RWPE1 (cell line): ENCODE data around the gene PTPRU.

Experiments
- CTCF ChIA-PET: fragments of 350-600 bp; sonication (Branson Sonifier 250); formaldehyde crosslinking; extraction: SDS; loops from one replicate; lab custom pipeline; 2021; lab: Yijun Ruan, JAX
- POLR2A ChIA-PET: fragments of 400-600 bp; formaldehyde crosslinking; extraction: SDS; loops from one replicate; lab custom pipeline; 2020; ENCODE audit warnings: antibody characterized with exemption; ENCODE audit not compliant: low non-redundant PET; lab: Yijun Ruan, JAX
- DNase-seq: peaks from one replicate; pipeline ENCODE4 v3.0.0; 2012; ENCODE audit warnings: low spot score
- H3K27ac ChIP-seq: fragments of 450-650 bp; 2 replicates; pipeline ENCODE4 v1.5.1; 2017
- CTCF ChIP-seq: fragments of 450-650 bp; conservative IDR thresholded peaks from 2 replicates; pipeline ENCODE4 v1.5.1; 2017; ENCODE audit warnings: low read depth, mild to moderate bottlenecking

Gene PTPRU

GRCh38 chr1:29240986-29241385 lies 4.7 kb downstream of the PTPRU start:
- H3K27ac ChIP-seq: peak overlapping the region; percentile 25
- POLR2A ChIA-PET: no interaction called here
- no peak for TF ChIP-seq CTCF
- DNase-seq: no peak
- CTCF ChIA-PET: interaction anchor here (0.6 kb wide), 1 partner anchor 10 kb away, joined by 3 read pairs; no protein-coding TSS in a partner anchor

GRCh38 chr1:29243023-29243870 lies 6.9 kb downstream of the PTPRU start:
- H3K27ac ChIP-seq: no peak overlapping the region
- TF ChIP-seq CTCF: no peak
- ChIA-PET CTCF (interaction anchor here (0.6 to 0.7 kb wide), 2 partner anchors 29 to 129 kb away, joined by 4 to 5 read pairs; no protein-coding TSS in a partner anchor), POLR2A (no interaction called here)
- no peak for DNase-seq

- no peak for TF ChIP-seq CTCF
Observed at GRCh38 chr1:29243871-29244200, 7.5 kb downstream of the PTPRU start.

GRCh38 chr1:29245261-29245660 lies 8.9 kb downstream of the PTPRU start:
- TF ChIP-seq CTCF: no peak
- DNase-seq: no peak
- peak overlapping the region; percentile 17 for H3K27ac ChIP-seq
- POLR2A ChIA-PET: no interaction called here
- CTCF ChIA-PET: interaction anchor here (0.6 to 1.1 kb wide), 7 partner anchors 10 to 1135 kb away, joined by 3 to 4 read pairs (median 4); no protein-coding TSS in a partner anchor

More at GRCh38 chr1:29243871-29244200, 7.5 kb downstream of the PTPRU start:
- no peak overlapping the region for H3K27ac ChIP-seq
- no peak for DNase-seq
- ChIA-PET POLR2A (no interaction called here), CTCF (interaction anchor here (0.7 kb wide), 1 partner anchor 128 kb away, joined by 5 read pairs; no protein-coding TSS in a partner anchor)

- TF ChIP-seq CTCF: peak; percentile 71
- peak overlapping the region; percentile 17; the same call in 1 of the 2 replicates for H3K27ac ChIP-seq
- ChIA-PET CTCF (interaction anchor here (0.6 to 1.1 kb wide), 7 partner anchors 11 to 1135 kb away, joined by 3 to 4 read pairs (median 3); no protein-coding TSS in a partner anchor), POLR2A (no interaction called here)
- peak; percentile 58 for DNase-seq
Observed at GRCh38 chr1:29245876-29246275, 9.6 kb downstream of the PTPRU start.

GRCh38 chr1:29247044-29247443 lies 10.7 kb downstream of the PTPRU start:
- ChIA-PET POLR2A (no interaction called here), CTCF (interaction anchor here (0.7 to 1.0 kb wide), 2 partner anchors 864 to 1948 kb away, joined by 3 to 6 read pairs; no protein-coding TSS in a partner anchor)

More at GRCh38 chr1:29247044-29247443, 10.7 kb downstream of the PTPRU start:
- DNase-seq: no peak
- no peak for TF ChIP-seq CTCF
- no peak overlapping the region for H3K27ac ChIP-seq
